ENCODE measurements around the gene PDZD11. TPM values are rescaled to one million over a fixed set of nuclear protein-coding genes. Genes with fewer than 3 reads are reported as not detected.
"Not testable (repeated sequence)": the region's sequence is repeated elsewhere in the genome, so short reads cannot be mapped to it uniquely, and the experiment has no call there.

PDZD11 gene
- total RNA-seq, 1 experiment from 2014 or later, result 67.6 TPM

GRCh38 chrX:70257423-70258288 is 32.1 kb downstream of the PDZD11 start:
- DNase-seq (ENCODE audit: extremely low read depth, low read depth), result no peak

DNA sequence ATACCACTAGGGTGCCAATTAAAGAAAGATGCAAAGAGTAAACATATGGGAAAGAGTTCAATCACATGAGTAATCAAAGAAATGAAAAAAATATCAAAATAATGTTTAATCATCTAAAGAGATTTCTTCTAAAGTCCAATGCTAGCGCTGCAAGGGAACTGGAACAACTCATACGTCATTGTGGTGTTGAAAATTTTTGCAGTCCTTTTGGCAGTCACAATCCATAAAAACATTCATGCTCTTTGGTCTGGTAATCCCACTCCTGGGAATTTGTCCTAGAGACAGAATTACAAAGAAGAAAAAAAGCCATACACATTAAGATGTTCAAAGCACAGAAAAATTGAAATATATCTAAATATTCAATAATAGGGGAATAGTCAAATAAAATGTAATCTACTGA is 34.3 kb downstream of the PDZD11 start:
- DNase-seq (ENCODE audit: extremely low read depth, low read depth), result no peak

DNA sequence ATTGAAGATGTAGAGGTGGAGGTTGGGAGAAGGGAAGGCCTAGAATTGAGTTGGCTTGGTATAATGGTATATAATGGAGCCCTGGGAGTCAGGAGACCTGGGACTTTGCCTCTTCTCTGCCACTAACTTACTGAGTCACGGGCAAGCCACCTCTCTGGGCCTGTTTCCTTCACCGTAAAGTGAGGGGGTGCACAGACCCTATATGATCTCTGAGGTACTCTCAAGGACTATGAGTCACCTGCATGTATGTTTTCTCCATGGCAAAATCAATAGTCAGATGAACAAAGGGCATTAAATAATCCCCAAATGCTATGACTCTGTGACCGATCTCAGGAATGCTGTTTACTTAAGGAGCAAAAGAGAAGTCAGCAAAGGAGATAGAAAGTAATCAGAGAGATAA is 34.8 kb downstream of the PDZD11 start:
- DNase-seq (ENCODE audit: extremely low read depth, low read depth), result no peak

DNA sequence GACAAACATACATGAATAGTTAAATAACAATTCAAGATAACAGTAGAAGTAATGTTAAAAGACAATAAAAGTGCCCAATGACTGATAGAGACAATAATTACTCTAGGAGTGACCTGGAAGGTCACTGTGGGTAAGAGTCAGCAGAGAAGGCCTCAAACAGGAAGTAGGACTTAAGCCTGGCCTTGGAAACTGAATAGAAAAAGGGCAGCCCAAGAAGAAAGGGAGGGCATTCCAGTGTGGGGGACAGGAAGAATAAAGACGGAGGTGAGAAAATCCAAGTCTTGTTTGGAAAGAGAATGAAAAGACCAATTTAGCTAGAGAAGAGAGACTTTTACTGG is 35.7 kb downstream of the PDZD11 start:
- no peak for DNase-seq (ENCODE audit: extremely low read depth, low read depth)

DNA sequence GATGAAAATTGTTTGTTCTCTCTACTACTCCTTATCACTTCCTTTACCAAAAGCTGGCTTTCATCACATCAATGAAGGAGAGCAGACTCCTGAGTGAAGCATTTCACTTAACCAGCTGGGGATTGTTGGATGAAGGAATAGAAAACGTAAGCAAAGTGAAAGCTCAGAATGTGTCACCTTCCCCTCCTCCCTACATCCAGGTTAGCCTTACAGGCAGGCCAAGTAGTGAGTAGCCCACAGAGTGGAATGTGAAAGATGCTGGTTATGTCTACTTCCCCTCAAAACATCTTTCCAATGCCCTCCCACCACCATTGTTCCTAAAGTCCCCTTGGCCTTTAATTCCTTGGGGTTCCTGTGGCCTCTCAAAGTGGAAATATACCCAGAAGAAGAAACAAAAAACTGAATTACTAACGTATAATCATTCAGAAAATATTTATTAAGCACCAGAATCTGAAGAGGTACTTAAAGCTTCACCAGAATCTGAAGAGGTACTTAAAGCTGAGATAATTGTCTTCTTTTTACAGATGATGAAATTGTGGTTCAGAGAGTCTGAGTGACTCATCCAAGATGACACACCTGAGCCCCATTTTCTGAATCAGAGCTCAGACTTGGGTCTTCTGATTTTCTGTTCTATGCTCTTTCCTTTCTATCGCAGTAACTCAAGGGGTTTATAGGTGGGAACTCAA is 36.2 kb downstream of the PDZD11 start:
- DNase-seq (ENCODE audit: extremely low read depth, low read depth), result no peak

DNA sequence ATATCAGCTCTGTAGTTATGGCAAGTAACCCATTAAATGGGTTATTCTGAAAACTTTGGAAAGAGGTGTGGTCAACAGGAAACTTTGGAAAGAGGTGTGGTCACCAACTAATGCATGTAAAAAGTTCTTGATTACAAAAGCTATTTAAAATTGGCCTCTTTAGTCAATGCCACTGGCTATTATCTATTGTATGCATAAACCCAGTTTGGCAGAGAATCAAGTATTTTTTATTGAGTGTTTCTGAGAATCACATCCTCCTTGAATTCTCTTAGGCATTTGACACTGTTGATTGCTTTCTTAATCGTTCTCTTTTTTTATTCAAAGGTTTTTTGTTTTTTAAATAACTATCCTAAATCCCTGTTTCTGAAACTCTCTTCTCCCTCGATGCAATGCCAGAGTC is 37.2 kb downstream of the PDZD11 start:
- no peak for DNase-seq (ENCODE audit: extremely low read depth, low read depth)

DNA sequence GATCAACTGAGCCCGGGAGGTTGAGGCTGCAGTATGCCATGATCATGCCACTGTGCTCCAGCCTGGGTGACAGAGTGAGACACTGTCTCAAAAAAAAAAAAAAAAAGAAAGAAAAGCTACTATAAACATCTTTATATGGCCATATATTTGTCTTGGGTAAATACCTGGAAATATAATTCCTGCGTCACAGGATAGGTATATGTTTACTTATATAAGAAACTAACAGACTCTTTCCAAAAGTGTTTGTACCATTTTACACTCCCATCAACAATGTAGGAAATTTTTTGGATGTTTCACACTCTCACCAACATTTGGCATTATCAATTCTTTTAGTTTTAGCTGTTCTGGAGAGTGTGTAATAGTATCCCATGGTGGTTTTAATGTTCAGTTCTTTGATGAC is 42.5 kb downstream of the PDZD11 start:
- no peak for DNase-seq (ENCODE audit: extremely low read depth, low read depth)

DNA sequence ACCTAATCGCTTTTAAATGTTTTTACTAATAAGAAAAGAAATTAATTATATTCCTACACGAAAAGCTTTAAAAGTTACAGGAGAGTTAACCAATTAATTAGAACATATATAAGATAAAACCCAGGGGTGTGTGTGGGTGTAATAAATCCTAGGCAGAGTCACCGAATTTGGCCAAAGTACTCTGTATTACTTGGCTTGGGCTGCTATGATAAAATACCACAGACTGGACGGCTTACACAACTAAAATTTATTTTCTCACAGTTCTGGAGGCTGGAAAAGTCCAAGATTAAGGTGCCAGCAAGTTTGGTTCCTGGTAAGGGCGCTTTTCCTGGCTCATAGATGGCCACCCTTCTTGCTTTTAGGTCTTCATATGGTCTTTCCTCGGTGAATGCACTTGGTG is 44.8 kb downstream of the PDZD11 start:
- no peak for DNase-seq (ENCODE audit: extremely low read depth, low read depth)

DNA sequence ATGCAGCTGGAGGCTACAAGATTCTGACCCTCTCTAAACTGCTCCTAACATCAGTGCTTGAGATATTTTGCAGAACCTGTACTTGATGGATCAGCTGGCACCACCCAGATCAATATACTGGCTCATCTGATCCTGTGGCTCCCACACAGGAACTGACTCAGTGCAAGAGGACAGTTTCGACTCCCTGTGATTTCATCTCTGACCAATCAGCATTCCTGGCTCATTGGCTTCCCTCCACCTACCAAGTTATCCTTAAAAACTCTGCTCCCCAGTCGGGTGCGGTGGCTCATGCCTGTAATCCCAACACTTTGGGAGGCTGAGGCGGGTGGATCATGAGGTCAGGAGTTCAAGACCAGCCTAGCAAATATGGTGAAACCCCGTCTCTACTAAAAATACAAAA is 46.1 kb downstream of the PDZD11 start:
- DNase-seq (ENCODE audit: extremely low read depth, low read depth), result not testable (repeated sequence)

DNA sequence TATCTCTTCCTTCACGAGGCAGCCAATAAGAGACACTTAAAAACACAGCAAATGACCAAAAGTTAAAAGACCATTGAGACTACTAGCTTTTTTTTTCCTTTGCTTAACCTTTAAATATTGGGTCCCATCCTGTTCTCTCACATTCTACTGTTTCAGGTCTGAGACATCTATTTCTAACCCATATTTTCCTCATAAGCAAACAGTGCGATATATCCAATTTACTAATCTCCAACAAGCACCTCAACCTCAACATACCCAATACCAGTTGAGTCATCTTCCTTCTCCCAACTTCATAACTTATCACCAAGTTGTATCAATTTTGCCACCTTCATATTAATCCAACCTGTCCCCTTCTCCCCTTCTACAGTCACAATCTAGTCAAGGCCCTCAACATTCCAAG is 48.2 kb downstream of the PDZD11 start:
- no peak for DNase-seq (ENCODE audit: extremely low read depth, low read depth)

DNA sequence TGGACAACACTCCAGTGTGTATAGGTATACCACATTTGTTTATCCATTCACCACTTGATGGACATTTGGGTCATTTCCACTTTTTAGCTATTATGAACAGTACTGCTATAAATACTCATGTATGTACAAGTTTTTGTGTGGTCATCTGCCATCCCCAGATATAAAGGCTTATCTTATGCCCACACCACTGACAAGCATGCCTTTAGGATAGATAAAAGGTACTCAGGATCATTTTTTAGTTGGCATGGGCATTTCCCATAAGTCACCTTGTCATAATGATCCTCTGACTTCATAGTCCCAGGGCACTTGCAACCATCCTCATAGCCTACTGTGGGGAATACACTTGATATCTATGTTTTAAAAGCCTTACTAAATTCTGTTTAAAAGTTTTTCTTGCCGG is 49.0 kb downstream of the PDZD11 start:
- DNase-seq (ENCODE audit: extremely low read depth, low read depth), result no peak

Small RNAs within 50 kb of the gene (small RNA-seq; reads per million reads assigned to genes)
- gene RNA5SP507, result 0 reads per million in 2 experiments

Other genes with a start within 250 kb of the PDZD11 start
- gene AWAT2, start 240.0 kb downstream of the PDZD11 start, total RNA-seq (2014; rRNA removed; shearing (Covaris generic)), result not detected in 2 replicates
- gene OTUD6A, start 227.5 kb downstream of the PDZD11 start, total RNA-seq (2014; rRNA removed; shearing (Covaris generic)), result not detected in 2 replicates
- 72.4 and 89.7 TPM in 2 replicates for gene IGBP1, start 156.5 kb downstream of the PDZD11 start, total RNA-seq (2014; rRNA removed; shearing (Covaris generic))
- gene DGAT2L6, start 112.4 kb downstream of the PDZD11 start, total RNA-seq (2014; rRNA removed; shearing (Covaris generic)), result not detected in 2 replicates
- not detected in 2 replicates for gene AWAT1, start 55.3 kb downstream of the PDZD11 start, total RNA-seq (2014; rRNA removed; shearing (Covaris generic))
- not detected in 2 replicates for gene P2RY4, start 29.7 kb downstream of the PDZD11 start, total RNA-seq (2014; rRNA removed; shearing (Covaris generic))
- not detected in 2 replicates for gene ARR3, start 21.6 kb downstream of the PDZD11 start, total RNA-seq (2014; rRNA removed; shearing (Covaris generic))
- not detected in 2 replicates for gene RAB41, start 7.8 kb downstream of the PDZD11 start, total RNA-seq (2014; rRNA removed; shearing (Covaris generic))
- 30.3 and 34.0 TPM in 2 replicates for gene KIF4A, start 177 bp upstream of the PDZD11 start, total RNA-seq (2014; rRNA removed; shearing (Covaris generic))
- not detected in 2 replicates for gene GDPD2, start 133.4 kb upstream of the PDZD11 start, total RNA-seq (2014; rRNA removed; shearing (Covaris generic))
- 21.3 and 24.6 TPM in 2 replicates for gene DLG3, start 154.9 kb upstream of the PDZD11 start, total RNA-seq (2014; rRNA removed; shearing (Covaris generic))